GM18907 (cell line): Measurements from ENCODE around the gene PHF8.

Experiments used
- ATAC-seq: cut with Tn5 transposase; IDR thresholded peaks from one replicate; pipeline ENCODE4 v1.9.1; 2021; ENCODE audit warnings: mild to moderate bottlenecking, moderate library complexity; ENCODE audit not compliant: unreplicated experiment

The PHF8 gene

DNA sequence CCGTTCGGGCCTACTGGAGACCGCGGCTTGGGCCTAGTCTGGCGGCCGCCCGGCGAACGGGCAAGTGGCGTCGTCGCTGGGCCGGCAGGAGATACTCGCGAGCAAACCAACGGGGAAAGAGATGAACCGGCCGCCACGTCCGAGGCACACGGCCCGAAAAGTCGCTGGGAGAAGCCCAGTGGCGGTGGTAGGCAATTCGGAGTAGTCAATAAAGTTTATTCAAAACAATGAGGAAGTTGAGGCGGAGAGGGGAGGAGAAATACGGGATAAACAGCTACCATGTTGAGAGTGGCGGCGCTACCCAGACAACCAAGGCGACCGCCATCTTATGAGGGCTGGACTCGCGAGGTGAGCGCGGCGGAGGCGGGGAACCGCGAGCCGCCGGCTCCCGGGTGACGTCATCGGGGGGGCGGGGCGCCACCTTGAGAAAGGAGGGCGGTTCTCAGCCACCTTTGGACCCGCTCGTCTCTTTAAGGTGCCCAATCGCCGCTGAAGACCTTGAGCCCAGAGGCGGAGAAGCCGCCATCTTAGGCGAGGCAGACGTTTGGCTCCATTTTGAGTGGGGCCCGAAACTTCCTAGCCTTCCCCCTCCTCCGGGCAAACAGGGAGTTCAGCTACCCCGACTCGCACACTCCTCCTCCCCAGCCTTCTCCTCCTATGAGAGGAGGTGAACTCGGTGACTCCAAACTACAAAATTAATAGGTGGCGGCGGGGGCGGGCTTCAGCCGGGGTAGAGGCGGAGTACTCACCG is at the start of gene PHF8:
PHF8 (minus strand) TSS at position 348 of the 751 bp plus-strand sequence. CDS start 1,745 bp downstream, outside the sequence.
- ATAC-seq: peak; percentile 90

DNA sequence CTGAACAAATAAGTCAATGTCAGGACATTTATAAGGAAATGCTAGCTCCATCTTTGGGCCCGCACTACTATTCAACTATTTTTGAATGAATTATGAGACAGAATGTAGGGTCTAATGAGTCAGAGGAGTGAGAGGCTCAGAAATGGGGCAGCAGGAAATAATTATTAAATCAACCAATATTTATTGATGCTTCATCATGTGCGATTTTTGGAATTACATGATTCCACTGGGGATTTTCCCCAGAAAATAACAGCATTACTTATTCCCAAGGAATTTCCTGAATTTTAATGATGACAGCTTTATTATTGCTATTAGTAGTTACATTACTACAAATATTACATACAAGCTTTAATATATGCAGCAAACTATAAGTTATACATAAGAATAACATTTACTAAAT is 49.3 kb upstream of the PHF8 start:
- ATAC-seq: no peak

DNA sequence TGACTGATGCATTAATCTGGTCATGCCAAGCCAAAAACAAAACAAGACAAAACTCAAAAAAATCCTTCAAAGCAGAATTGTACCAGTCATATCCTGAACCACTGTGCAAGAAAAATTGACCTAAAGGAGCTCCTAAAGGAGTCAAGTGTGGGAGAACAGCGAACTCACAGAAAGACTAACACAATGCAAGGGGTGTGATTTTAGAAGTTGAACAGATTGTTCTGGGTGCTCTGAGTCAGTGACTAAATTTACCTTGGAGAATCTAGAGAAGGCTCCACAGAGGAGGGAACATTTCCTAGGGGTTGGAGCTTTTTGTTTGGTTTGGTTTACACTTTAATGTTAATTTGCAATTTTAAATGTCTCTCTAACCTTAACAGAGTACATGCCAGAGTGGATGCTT is 48.9 kb upstream of the PHF8 start:
- ATAC-seq: no peak

- ATAC-seq: no peak
Measured at GRCh38 chrX:54090880-54091279, 46.6 kb upstream of the PHF8 start.

DNA sequence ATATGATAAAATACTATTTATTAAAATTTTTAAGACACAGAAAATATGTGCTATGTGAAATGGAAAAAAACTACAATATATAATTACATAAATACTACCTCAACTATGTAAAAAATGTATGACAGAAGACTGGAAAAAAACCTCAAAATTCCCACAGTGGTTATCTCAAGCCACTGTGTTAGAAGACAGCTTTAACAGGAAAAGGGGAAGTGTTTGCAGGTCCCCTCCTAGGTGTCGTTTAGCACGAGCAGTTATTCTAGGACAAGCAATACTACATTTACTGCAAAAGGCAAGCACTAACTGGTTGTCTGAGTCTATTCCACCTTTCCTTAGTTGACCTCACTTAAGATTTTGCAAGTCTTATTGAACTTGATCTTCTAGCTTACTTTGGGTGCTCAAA is 44.9 kb upstream of the PHF8 start:
- ATAC-seq: no peak

GRCh38 chrX:54087661-54088060 is 43.4 kb upstream of the PHF8 start:
- ATAC-seq: no peak

DNA sequence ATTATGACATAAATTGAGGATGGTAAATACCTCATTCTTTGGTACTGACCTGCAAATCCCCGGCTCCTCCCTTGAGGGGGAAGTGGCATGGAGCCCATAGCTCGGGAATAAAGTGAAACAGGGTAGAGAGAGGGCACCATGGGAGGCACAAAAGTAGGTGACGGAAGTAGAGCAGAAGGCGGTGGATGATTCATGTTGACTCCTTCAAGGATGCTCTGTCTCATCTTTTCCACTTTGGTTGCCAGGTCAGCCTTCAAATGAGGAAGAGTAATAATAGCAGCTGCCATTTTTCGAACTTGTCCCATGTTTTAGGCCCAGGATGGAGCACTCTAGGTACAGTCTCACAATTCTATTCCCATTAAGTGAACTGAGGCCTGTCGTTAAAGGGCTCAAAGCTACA is 41.4 kb upstream of the PHF8 start:
- no peak for ATAC-seq

- ATAC-seq: no peak
Measured at GRCh38 chrX:54076903-54077302, 32.6 kb upstream of the PHF8 start.

GRCh38 chrX:54074826-54075225 is 30.6 kb upstream of the PHF8 start:
- ATAC-seq: no peak

DNA sequence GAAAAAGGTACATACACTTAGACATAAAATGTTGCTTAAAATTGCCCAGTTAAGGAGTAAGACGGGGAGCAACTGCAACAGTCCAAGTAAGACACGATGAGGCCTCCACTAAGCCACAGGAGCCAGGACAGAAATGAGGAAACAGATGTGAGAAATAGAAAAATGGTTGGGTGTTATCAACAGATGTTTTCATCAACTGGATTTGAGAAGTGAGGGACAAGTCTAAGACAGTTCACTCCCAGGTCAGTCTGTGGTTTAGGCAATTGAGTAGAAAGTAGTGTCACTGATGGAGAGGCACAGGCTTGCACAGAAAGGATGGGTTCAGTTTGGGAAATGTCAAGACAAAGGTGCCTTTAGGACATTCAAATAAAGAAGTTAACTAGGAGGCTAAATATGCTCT is 23.5 kb upstream of the PHF8 start:
- no peak for ATAC-seq

DNA sequence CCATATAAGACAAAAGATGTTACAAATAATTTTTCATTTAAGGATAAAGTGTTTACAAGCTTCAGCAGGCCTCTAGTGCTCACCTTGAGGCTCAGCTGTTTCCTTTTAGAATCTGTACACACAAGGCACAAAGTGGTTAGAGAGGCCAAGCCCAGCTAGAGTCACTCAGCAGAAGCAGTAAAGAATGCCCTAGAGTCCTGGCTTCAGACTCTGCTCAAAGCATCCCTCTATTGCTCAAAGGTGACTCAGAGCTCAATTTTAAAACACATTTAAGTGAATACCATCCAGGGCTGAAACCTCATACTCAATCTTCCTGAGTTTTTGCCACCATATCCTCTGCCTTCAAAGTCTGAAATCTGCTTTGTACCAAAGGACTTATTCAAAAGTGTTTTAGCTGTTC is 22.6 kb upstream of the PHF8 start:
- ATAC-seq: no peak

DNA sequence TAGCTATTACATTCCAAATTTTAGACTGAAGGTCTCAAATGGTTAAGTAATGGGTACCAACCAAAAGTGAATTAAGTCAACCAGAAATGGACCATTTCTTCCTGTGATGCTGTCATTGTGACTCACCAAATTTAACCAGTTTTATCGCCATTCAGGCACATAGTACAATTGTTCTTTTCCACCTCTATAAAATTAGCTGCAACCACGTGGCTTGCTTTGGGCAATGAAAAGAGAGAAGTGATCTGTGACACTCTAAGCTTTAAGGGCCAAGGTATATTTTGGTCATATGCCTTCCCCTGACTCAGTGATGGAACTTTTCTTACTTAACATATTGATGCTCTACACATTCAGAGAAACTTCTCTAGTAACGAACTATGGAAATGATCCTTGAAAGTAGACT is 20.3 kb upstream of the PHF8 start:
- ATAC-seq: no peak

DNA sequence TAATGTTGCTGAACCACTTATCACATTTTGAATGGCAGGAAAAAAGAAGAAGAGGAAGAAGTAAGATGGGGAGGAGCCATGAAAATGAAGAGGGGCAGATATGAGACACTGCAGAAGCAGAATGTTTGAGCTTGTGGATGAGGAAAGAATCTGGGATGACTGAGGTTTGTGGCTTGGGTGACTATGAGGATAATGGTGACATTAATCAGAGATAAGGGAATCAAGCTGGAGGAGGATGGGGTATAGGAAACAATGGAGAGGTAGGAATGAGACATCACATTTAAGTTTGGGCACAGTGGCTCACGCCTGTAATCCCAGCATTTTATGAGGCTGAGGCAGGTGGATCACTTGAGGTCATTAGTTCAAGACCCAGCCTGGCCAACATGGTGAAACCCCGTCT is 19.1 kb upstream of the PHF8 start:
- no peak for ATAC-seq

GRCh38 chrX:54049801-54050200 is 5.5 kb upstream of the PHF8 start:
- no peak for ATAC-seq

DNA sequence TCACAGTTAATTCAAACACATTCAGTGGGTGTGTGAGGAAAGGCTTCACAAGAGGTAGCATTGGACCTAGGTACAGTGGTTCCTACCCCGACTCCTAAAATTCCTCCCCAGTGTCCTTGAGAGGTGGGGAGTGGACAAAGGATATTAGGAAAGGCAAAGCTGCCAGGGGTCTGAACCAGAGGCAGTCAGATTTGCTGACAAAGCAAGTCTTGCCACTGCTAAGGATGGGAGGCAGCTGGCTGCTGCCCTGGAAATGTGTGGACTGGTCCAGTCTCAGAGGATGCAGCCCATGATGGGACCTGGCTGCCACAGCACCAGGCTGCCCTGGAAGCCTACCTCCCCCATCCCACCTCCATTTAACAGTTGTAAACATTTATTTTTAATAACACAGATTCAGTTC is 4.1 kb upstream of the PHF8 start:
- no peak for ATAC-seq

DNA sequence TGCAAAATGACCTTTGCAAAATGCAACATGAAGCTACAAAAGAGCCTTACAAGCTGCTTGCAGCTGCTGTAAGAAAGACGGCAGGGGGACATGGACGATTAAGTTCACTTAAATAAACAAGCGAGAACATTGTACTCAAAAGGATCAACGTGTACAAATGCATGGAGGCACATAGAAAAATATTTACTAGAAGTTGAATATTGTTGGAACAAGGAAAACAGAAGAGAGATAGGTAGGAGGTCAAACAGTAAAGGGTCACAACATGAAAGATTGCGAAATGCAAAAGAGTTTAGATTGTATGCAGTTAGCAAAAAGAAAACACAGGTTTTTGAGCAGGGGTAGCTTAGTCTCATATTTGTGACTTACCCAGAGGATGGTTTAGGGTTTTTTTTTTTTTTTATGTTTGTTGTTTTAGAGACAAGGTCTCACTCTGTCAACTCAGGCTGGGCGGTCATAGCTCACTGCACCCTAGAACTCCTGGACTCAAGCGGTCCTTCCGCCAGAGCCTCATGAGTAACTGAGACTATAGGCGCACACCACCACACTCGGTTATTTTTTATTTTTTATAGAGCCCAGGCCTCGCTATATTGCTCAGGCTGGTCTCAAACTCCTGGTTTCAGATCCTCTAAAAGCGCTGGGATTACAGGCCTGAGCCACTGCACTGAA is 1.4 kb upstream of the PHF8 start:
- no peak for ATAC-seq

- ATAC-seq: no peak
Measured at GRCh38 chrX:54044877-54045338, 635 bp upstream of the PHF8 start.

GRCh38 chrX:54043541-54044125 is 640 bp downstream of the PHF8 start:
- ATAC-seq: peak; percentile 25

DNA sequence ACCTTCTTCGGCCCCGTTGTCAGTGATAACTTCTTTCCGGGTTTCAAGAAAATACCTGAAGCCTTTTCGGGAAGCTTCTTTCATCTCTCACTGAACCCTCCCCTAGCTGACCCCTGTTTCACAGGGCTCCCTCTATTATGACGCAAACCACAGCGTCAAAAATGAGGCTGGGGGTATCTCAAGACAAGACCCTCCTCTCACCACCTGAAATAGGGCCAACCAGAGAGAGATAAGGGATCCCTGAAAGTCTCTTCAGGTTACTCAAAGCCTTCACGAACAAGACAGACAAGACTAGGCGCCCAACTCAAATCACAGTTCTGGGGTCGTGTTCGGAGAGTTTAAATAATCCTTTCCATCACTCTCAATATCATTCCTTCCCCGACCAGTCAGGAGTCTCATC is 1.2 kb downstream of the PHF8 start:
- no peak for ATAC-seq

GRCh38 chrX:54042609-54043021 is 1.7 kb downstream of the PHF8 start:
- ATAC-seq: no peak

GRCh38 chrX:54030329-54030728 is 13.9 kb downstream of the PHF8 start:
- no peak for ATAC-seq

DNA sequence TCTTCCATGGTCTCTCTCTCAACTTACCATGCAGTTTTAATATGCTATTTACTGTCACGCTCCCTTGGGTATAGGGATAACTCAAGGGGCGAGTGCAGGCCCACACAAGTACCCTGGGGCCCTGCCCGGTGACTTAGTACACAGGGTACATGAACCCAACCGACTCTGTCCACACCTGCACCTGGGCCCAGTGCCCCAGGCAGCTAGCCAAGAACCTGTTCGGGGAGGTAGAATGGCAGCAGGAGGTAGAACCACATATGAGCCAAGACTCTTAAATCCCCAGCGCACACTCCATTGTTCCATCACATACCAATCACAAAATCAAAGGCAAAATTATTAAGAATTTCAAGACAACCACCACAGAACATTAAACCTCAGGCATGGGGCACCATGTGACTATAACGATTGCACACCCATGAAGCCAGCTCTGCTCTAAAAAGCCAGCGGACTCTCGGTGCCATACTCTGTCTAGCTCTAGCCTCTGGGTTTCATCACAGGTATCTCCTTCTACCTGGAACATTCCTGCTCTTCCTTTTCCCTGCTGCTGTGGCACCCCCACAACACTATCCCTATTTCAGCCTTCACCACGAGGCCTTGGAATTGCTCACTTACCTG is 14.6 kb downstream of the PHF8 start:
- ATAC-seq: no peak
